ENCODE data around the gene KRTAP10-4.
"Not testable (repeated sequence)": the region's sequence is repeated elsewhere in the genome, so short reads cannot be mapped to it uniquely, and the experiment has no call there.

Gene KRTAP10-4

DNA sequence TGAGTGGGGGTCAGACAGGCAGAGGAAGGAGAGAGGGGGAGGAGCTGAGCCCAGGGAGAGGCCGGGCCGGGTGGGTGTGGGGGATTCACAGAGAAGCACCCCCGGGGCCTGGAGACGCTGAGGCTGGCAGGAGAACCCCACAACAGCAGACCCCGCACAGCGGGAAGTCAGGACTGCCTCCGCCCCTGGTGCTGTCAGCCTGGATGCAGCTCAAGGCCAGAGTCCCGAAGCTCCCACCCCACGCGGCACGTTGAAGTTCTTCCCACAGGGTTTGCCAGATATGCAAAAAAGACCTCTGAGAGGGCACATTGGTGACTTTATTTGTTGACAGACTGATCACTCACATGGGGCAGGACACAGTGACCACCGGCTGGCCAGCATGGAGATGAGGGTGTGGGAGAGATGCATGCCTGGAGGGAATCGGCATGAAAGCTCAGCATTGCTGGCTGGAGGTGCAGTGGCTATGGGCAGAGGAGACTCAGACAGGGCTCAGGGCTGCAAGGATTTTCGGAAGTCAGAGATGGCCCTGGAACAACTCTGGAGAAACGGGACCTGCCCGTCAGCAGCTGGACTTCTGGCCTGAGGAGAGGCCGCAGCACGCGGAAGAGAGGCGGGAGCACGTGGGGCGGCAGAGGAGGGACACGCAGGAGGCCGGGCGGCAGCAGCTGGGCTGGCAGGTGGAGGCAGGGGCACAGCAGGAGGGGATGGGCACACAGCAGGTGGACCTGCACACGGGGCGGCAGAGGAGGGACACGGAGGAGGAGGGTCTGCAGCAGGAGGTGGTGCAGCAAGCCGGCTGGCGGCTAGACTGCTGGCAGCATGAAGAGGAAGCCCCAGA lies 15.8 kb upstream of the KRTAP10-4 start:
- DNase-seq (ENCODE audit: low spot score) = no peak

DNA sequence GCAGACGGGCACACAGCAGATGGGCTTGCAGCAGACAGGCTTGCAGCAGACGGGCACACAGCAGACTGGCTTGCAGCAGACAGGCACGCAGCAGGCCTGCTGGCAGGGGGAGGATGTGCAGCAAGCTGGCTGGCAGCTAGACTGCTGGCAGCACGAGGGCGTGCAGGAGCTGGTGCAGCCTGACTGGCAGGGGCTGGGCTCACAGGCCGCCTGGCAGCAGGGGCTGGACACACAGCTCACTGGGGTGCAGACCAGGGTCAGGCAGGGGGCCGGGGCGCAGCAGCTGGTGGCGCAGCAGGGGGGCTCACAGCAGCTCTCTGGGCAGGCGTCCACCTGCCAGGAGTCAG lies 15.2 kb upstream of the KRTAP10-4 start:
- not testable (repeated sequence) for DNase-seq (ENCODE audit: low spot score)

DNA sequence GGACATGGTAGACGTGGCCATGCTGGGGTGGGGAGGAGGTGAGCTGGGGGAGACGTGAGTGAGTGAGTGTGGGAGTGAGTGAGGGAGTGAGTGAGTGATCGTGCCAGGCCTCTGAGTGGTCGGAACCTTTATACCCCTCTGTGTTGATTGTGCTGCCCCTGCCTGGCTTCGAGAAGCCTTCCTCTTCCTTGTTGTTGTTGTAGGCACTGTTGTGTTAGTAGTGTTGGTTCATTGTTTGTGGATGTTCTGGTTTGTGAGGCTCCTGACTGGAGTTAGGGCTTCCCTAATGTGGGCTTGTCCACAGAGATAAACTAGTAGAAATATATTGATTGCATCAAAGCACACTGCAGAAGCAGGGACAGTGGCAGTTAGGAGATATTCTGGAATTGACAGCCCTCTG lies 14.8 kb upstream of the KRTAP10-4 start, which contains the start of gene KRTAP10-3:
KRTAP10-3 (minus strand) TSS at position 101 of the 400 bp plus-strand sequence; CDS start at position 21, 80 bp downstream.
- no peak for DNase-seq (ENCODE audit: low spot score)

DNA sequence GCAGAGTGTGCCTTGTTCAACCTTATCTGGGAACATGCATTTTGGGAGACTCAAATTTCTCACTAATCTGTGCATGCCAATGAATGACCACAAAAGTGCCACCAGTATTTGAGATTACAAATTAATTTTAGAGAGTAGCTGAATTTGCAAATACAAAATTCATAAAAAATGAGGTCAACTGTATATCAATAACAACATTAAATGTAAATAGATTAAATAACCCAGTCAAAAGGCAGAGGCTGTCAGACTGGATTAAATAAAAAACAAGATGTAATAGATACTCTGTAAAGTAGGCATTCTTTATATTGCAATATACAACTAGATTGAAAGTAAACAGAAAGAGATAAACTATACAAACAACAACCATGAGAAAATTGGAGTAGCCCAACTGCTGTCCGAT lies 9.4 kb upstream of the KRTAP10-4 start:
- no peak for DNase-seq (ENCODE audit: low spot score)

DNA sequence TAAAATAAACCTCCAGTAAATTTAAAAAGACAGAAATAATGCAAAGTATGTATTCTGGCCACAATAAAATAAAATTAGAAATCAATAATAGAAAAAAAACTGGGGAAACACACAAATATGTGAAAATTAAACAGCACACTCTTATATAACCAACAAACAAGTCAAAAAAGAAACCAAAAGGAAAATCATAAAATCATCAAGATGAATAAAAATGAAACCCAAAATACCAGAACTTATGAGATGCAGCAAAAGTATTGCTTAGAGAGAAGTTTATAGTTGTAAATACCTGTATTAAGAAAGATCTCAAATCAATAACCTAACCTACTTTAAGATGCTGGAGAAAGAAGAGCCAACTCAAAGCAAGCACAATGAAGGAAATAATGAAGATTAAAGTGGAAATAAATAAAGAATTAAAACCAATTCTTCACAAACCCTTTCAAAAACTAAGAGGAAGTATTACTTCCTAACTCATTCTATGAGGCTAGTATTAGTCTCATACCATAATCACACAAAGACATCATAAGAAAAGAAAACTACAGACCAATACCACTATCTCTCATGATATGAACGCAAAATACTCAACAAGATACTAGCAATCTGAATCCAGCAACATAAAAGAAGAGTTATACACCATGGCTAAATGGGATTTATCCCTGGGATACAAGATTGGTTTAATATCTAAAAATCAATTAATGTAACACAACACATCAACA lies 8.5 kb upstream of the KRTAP10-4 start:
- DNase-seq (ENCODE audit: low spot score) = no peak

DNA sequence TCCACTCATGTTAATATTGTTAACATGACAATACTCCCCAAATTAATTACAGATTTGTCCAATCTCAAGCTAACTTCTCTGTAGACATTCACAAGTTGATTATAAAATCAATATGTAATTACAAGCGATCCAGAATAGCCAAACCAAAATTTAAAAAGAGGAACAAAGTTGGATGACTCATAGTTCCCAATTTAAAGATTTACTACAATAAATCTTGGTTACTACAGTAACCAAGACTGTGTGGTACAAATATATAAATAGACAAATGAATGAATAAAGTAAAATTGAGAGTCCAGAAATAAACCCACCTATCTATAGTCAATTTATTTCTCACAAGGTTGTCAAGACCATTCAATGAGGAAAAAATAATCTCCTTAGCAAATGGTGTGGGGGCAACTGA lies 7.1 kb upstream of the KRTAP10-4 start:
- DNase-seq (ENCODE audit: low spot score) = peak; percentile 13

DNA sequence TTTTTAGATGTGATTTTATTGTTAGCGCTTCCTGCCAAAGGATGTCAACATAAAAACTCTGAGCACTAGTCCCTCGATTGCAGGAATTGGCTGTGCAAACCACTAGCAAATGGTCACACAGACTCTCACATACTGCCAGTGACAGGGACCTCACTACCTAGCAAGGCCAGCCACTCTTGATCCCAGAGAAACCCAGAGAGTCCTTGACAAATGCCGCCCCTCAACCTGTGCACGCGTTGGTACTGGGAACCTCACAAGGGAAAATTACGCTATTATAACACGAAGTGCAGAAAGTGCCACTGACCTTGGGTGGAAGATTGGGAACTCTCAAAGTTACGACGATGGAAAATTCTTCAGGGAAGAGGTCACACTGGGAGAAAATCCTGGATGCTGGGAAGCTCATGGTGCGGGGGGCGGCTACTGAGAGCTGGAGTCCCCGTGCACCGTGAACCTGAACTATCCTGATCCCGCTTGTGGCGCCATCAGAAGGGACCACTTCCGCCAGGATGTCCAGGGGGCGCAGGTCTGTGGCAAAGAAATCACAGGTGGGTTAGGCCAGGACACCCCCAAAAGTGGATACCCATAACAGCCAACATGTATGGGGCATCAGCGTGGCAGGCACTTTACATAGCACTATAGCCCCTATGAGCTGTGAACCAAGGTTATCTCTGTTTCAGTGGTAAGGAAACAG lies 5.9 kb upstream of the KRTAP10-4 start:
- no peak for DNase-seq (ENCODE audit: low spot score)

DNA sequence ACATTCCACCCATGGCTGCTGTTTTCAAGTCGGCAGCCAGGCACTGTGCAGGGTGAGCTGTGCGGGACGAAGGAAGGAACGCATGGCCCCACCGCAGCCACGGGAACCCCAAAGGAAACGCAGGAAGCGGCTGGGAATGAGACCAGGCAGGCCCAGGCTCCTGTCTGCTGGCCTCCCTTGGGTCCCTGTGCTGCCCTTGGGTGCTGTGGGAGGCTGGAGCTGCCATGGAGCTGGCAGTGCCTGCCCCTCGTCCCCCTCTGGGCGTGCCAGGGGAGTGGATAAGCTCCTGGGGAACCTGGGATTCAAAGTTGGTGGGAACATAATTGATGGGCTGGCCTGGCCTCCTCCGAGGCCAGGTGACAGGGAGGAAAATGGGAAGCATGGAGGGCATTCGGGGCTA lies 5.3 kb upstream of the KRTAP10-4 start:
- DNase-seq (ENCODE audit: low spot score) = no peak

DNA sequence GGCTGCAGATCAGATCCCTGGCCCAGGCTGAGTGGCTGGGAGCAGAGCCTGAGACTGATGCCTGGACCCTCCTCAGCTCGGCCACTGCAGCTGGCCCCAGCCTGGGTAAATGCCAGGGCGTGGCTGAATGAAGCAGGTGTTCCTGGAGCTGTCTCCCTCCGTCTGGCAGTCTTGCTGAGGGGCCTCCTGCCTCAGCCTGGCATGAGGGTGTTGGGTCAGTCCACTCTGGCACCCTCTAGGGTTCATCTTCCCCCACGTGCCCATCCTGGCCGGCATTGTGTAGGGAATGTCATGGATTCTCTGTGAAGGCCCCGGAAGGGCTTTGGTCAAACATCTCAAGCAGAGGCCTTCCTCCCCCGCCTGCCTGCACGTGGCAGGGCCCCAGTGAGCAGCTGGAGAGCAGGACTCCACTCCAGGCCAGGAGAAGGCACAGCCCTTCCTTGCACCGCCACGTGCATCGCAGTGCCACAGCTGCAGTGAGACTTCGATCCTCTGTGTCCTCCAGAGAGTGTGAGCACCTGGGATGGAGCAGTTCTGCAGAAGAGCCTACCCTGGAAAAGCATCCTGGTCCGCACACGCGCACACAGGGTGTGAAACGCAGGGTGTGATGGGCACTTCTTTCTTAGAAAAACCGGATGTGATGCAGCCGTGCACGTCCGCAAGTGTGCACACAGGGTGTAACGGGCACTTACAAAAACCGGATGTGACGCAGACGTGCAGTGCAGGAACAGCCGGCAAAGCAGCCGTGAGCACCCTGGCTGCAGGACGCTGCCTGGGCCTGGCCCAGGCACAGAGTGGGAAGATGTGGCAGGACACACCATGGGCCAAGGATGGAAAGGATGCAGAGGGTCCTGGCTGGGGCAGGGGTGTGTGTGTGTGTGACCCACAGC lies 4.6 kb upstream of the KRTAP10-4 start:
- no peak for DNase-seq (ENCODE audit: low spot score)

DNA sequence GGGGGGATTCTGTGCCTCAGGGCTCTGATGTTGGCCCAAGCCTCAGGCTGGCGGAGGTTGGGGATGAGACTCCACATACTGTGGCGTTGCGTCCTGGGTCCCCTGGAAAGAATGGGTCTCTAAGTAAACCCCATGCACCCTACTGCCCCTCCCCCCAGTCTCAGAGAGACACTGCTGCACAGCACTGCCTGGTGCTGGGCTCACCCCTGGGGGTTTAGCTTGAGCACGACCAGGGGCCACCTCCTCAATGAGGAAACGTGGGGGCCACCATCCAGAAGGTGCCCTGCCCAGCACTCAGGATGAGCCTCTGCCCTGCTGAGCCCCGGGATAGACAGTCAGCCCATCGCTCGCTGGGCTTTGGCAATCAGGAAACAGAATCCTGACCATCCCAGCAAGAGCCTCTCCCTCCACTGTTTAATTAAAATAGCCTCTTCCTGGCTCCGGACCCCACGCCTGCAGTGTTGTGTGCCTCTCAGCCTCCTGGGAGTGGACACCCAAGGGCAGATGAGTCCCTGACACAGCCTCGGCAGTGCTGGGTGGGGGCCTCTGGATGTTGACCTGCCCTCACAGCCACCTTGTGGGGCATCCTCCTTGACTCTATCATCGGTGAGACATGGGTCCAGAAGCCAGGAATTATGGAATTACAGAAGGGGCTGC lies 3.5 kb upstream of the KRTAP10-4 start:
- no peak for DNase-seq (ENCODE audit: low spot score)

DNA sequence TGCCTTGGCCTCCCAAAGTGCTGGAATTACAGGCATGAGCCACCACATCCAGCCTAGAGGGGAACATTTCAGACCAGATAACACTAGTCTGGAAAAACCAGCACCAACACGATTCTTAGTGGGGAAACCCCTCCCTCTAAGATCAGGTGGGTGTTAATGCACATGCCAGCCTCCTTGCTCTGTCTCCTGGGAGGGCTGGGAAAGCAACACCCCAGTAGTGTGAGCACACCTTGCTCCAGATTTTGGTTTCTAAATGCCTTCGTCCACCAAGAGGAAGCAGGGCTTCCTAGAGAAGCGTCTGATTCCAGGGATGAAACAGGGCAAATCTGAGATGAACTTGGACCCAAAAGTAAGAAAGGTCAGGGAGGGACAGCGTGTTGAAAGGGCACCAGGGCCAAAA lies 2.2 kb upstream of the KRTAP10-4 start:
- DNase-seq (ENCODE audit: low spot score) = no peak

DNA sequence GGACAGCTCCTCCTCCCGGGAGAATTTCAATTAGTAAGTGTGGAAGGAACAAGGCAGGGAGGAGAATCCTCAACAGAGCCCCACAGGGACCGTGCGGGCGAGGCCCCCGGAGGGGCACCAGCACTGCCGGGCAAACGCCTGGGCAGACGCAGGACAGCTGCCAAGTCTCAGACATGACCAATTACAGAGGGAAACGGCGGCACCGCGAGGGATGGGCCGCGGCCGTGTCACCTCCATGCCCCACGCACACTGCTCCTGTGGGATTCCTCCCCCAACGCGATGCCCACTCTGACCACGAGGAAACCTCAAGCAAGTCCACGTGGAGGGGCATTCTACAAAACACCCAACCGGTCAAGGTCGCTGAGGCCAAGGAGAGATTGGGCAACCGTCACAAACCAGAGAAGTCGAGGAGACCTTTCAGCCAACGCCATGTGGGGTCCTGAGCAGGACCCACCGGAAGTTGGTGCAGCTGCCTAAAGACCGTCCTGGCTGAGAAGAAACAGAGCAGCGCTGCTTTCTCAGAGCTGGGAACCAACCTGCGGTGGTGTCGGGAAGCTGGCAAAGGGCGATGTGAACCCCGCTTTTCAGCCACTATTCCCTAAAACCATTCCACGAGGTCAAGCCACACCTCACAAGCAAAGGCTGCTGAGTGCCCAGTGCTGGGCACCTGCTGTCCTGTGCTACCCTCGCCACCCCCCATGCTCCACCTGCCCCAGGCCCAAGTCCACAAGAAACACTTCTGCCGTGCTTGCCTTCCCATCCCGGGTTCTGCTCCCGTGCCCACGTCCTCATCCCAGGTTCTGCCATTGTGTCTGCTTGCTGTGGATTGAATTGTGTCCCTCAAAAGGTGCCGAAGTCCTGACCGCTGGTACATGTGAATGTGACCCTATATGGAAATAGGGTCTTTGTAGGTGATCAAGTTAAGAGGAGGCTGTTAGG lies 1.4 kb upstream of the KRTAP10-4 start:
- DNase-seq (ENCODE audit: low spot score) = no peak

DNA sequence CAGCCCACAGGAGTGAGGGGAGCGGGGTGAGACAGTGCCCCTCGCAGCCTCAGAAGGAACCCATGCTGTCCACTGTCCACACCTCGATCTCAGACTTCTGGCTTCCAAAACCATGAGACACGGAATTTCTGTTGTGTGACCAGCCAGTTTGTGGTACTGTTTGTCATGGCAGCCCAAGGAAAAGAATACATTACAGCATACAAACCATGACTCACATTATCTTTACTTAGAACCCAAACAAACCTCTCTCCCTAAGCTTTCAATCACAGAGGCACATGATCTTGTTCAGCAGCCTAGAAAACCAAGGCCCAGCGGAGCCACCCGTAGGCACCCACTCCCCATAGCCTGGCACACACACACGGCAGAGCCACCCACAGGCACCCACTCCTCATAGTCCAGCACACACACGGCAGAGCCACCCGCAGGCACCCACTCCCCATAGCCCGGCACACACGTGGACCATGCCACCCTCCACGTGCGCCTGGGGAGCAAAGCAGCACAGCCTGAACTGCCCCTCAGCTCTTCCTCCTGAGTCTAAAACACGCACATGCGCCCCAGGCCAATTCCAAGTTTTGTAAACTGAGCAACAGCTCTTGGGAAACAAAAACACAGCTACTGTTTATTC lies 458 bp upstream of the KRTAP10-4 start:
- DNase-seq (ENCODE audit: low spot score) = no peak

DNA sequence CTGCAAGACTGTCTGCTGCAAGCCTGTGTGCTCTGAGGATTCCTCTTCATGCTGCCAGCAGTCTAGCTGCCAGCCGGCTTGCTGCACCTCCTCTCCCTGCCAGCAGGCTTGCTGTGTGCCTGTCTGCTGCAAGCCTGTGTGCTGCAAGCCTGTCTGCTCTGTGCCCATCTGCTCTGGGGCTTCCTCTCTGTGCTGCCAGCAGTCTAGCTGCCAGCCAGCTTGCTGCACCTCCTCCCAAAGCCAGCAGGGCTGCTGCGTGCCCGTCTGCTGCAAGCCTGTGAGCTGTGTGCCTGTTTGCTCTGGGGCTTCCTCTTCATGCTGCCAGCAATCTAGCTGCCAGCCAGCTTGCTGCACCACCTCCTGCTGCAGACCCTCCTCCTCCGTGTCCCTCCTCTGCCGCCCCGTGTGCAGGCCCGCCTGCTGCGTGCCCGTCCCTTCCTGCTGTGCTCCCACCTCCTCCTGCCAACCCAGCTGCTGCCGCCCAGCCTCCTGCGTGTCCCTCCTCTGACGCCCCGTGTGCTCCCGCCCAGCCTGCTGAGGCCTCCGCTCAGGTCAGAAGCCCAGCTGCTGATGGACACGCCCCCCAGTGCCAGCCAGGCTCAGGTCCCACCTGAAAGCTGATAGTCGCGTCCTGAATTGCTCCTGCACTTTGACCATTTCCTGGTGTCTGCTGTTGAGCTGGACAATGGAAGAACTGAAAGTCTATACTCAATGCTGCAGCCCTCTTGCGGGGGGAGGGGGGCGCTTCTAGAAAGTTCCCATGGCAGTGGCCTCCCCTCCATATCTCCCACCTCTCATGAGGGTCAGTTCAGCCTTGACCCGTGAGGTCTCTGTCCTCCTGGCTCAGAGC lies 1.2 kb downstream of the KRTAP10-4 start:
- peak; percentile 16 for DNase-seq (ENCODE audit: low spot score)

DNA sequence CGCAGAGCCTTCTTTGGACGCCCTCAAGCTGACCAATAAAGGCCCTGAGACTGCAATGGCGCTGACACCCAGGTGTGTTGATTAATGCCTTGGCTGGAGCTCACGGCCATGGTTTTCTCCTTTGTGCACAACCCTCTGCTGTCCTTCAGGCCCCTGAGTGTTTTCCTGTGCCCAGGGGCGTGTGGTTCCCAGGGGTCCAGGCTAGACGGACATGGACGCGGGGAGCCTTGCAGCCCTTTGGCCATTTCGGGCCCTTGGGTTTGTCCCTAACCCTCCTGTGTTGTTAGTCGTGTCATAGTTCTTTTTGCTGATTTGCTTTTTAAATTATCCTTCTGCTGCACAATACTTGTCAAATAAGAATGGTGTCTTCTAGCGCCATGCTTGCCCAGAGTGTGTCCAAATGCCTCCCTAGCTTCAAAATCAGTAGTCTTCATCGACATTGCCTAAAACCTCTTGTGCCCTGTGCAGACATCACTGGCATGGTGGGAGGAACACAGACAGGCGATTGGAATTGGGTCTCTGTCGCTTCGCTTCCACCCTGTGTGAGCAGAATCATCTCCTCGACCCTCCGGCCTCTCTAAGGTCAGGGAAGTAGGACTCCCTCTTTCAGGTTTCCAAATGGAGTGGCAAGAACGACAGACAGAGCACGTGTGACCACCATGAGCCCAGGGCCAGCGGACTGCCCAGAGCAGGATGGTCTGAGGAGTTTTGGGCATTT lies 1.9 kb downstream of the KRTAP10-4 start:
- no peak for DNase-seq (ENCODE audit: low spot score)

DNA sequence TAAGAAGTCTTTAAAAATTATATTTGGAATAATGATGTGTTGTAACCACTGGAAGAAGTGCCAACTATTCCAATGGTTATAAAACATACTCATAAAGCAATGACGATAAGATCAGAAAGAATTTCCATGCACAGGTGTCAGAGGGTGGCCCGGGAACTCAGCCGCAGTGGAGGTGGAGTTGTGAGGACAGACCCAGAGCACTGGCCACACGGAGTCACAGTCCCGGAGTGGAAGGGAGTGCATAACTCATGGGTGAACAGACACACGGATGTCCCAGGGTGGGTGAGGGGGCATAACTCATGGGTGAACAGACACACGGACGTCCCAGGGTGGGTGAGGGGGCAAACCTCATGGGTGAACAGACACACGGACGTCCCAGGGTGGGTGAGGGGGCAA lies 2.5 kb downstream of the KRTAP10-4 start:
- DNase-seq (ENCODE audit: low spot score) = no peak

DNA sequence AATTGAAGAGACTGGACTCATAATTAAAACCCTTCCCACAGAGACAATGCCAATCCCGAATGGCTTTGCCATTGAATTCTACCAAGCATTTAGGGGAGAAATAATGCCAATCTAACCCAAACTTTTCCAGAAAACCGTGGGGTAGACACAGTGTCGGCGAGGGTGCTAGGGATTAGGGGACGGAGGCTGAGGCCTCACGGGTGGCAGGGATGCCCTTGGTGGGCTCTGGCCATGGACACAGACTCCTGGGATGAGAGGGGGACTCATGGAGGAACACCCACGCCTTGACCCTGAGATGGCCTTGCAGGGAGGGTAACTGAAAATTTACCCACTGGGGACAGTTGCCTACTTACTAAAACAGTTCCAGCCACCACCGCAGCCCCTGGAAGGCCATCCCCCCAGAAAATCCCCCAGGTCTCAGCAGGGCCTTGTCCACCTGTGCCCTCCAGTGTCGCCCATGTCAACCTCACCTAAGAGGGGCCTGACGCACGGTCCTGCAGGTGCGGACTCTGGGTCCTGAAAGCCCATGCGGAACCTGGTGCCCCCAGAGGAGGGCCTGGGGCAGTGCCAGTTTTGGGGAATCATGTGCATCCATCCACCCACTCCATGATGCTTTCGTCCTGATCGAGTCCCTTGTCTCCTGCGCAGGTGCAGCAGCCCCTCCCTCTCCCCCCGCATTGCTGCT lies 5.0 kb downstream of the KRTAP10-4 start:
- DNase-seq (ENCODE audit: low spot score) = no peak
